HepG2 (cell line): ENCODE data around the gene MKS1. TPM values are rescaled to one million over a fixed set of nuclear protein-coding genes. Genes with fewer than 3 reads are reported as not detected.
A peak's percentile ranks its signal among the peaks of the same experiment; 100 is the strongest.

ENCODE experiments used
- CBX5 ChIP-seq: sonication (generic); formaldehyde crosslinking; IDR thresholded peaks from 2 replicates; pipeline ENCODE4 v1.4.0; 2020; ENCODE audit warnings: missing genetic modification reagents, borderline replicate concordance
- DR1 ChIP-seq: sonication (generic); formaldehyde crosslinking; IDR thresholded peaks from 2 replicates; pipeline ENCODE4 v1.8.0; 2021; ENCODE audit warnings: mild to moderate bottlenecking, missing genetic modification reagents, inconsistent platforms
- ESRRA ChIP-seq: sonication (generic); formaldehyde crosslinking; IDR thresholded peaks from 2 replicates; pipeline ENCODE4 v1.5.1; 2020; ENCODE audit warnings: mild to moderate bottlenecking, low read depth, missing genetic modification reagents
- FLYWCH1 ChIP-seq: sonication (generic); formaldehyde crosslinking; IDR thresholded peaks from 2 replicates; pipeline ENCODE4 v1.8.1; 2023; ENCODE audit warnings: mild to moderate bottlenecking, missing genetic modification reagents
- FOSL2 ChIP-seq: sonication (generic); formaldehyde crosslinking; IDR thresholded peaks from 2 replicates; pipeline ENCODE4 v1.4.0; 2020; ENCODE audit warnings: missing genetic modification reagents
- FOXJ3 ChIP-seq: sonication (generic); formaldehyde crosslinking; IDR thresholded peaks from 2 replicates; pipeline ENCODE4 v1.4.0; 2020; ENCODE audit warnings: missing genetic modification reagents, mild to moderate bottlenecking, borderline replicate concordance
- FOXM1 ChIP-seq: sonication (generic); formaldehyde crosslinking; IDR thresholded peaks from 2 replicates; pipeline ENCODE4 v1.5.0; 2020; ENCODE audit warnings: missing genetic modification reagents
- HMG20B ChIP-seq: conservative IDR thresholded peaks from 2 replicates; pipeline ENCODE4 v1.6.1; 2016; ENCODE audit warnings: missing genetic modification reagents, missing compliant biosample characterization
- HOXA5 ChIP-seq: sonication (generic); formaldehyde crosslinking; IDR thresholded peaks from 2 replicates; pipeline ENCODE4 v1.4.0; 2020; ENCODE audit warnings: missing genetic modification reagents
- MXI1 ChIP-seq: IDR thresholded peaks from 3 replicates; pipeline ENCODE4 v1.6.1; 2012; ENCODE audit warnings: low read depth, low read length, inconsistent platforms, borderline replicate concordance
- RFX5 ChIP-seq: IDR thresholded peaks from 2 replicates; pipeline ENCODE4 v1.6.1; 2011; ENCODE audit warnings: low read depth, low read length, improper control_type of control experiment
- SUZ12 ChIP-seq: fragments of 150-350 bp; IDR thresholded peaks from 2 replicates; pipeline ENCODE4 v1.6.1; 2014; ENCODE audit warnings: low read depth, low read length
- U2AF2 ChIP-seq: fragments of 200-400 bp; formaldehyde crosslinking; IDR thresholded peaks from 2 replicates; pipeline ENCODE4 v1.6.1; 2017; ENCODE audit warnings: low read depth, mild to moderate bottlenecking, low read length
- ZFP37 ChIP-seq: sonication (generic); formaldehyde crosslinking; IDR thresholded peaks from 2 replicates; pipeline ENCODE4 v1.4.0; 2020; ENCODE audit warnings: missing genetic modification reagents, borderline replicate concordance
- ZNF354B ChIP-seq: sonication (generic); formaldehyde crosslinking; IDR thresholded peaks from 2 replicates; pipeline ENCODE4 v1.8.0; 2022; ENCODE audit warnings: mild to moderate bottlenecking, missing genetic modification reagents
- ZNF766 ChIP-seq: sonication (generic); formaldehyde crosslinking; IDR thresholded peaks from 2 replicates; pipeline ENCODE4 v1.5.0; 2020; ENCODE audit warnings: missing genetic modification reagents, borderline replicate concordance
- ZNF776 ChIP-seq: sonication (generic); formaldehyde crosslinking; IDR thresholded peaks from 2 replicates; pipeline ENCODE4 v1.4.0; 2020; ENCODE audit warnings: mild to moderate bottlenecking, missing genetic modification reagents
- polyA plus RNA-seq, 8 experiments: library from polyadenylated mRNA; depleted of rRNA in 3 of 8; stranded (reverse) in 7 of 8; unstranded in 1 of 8; fragments of >200 nt; fragmentation: Illumina TruSeq in 4 of 8; extraction: Trizol in 4 of 8; gene quantifications; 2 replicates each; pipeline versions ENCODE4 v1.2.1 to v1.2.3, GENCODE V29; 2011 to 2016; ENCODE audit warnings: low read depth in 4 of 8, missing spikeins in 1 of 8, mixed read lengths in 1 of 8; ENCODE audit not compliant: insufficient read depth in 1 of 8
- total RNA-seq, 5 experiments: library from RNA; depleted of rRNA; stranded (reverse); fragments of >200 nt; fragmentation: Illumina TruSeq; extraction: Trizol; gene quantifications; 2 replicates each; pipeline ENCODE4 v1.2.3, GENCODE V29; 2016; ENCODE audit warnings: low read depth in 1 of 5
- TF ChIP-seq, protein P1 (sequence below): sonication (generic); formaldehyde crosslinking; IDR thresholded peaks from 2 replicates; pipeline ENCODE4 v1.5.0; 2020; ENCODE audit warnings: missing genetic modification reagents
- TF ChIP-seq, protein P2 (sequence below): sonication (generic); formaldehyde crosslinking; IDR thresholded peaks from 2 replicates; pipeline ENCODE4 v1.4.0; 2020; ENCODE audit warnings: missing genetic modification reagents
- TF ChIP-seq, protein P3 (sequence below): sonication (generic); formaldehyde crosslinking; IDR thresholded peaks from 2 replicates; pipeline ENCODE4 v1.4.0; 2020; ENCODE audit warnings: missing genetic modification reagents
- TF ChIP-seq, protein P4 (sequence below): sonication (generic); formaldehyde crosslinking; IDR thresholded peaks from 2 replicates; pipeline ENCODE4 v1.4.0; 2020; ENCODE audit warnings: missing genetic modification reagents, mild to moderate bottlenecking, borderline replicate concordance

Gene MKS1
- total and polyA plus RNA-seq, 2 of the 13 experiments (the other 11 are each of a cell fraction or from before 2014, with no cell fraction given): 16.1 to 26.3 TPM

DNA sequence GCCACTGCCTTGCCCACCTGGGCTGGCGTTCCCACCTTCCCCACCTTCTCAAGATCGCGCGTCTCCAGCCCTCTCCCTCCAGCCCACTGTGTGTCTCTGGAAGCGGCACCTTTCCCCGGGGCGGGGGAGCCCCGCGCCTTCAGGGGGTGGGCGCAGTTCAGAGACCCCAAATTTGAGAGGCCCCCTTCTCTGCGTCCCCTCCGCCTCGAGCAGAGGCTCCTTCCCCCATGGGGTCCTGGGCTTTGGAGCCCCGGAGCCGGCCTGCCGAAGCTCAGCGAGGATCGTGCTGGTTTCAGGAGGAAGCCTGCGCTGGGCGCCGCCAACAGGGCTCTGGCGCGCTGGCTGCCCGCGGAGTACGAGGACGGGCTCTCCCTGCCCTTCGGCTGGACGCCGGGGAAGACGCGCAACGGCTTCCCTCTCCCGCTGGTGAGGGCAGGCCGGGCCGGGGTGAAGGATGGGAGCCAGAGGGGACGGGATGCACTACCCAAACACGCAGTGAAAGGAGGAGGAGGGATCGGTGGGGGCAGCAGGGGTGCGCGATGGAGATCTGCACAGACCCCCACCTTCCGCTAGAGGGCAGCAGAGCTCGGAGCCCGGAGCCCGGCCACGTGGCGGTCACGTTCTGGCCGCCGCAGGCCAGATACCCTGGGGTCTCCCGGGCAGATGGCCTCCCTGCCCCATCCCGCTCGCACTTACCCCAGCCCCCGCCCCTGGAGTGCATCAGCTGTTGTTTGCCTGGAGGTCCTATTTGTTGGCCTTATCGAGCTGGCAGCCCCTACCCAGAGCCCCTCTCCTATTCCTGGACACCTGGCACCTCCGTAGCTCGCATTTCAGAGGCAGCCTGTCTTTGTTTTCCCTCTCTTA lies 30.4 kb upstream of the MKS1 start (continued):
- TF ChIP-seq, protein P1, sequence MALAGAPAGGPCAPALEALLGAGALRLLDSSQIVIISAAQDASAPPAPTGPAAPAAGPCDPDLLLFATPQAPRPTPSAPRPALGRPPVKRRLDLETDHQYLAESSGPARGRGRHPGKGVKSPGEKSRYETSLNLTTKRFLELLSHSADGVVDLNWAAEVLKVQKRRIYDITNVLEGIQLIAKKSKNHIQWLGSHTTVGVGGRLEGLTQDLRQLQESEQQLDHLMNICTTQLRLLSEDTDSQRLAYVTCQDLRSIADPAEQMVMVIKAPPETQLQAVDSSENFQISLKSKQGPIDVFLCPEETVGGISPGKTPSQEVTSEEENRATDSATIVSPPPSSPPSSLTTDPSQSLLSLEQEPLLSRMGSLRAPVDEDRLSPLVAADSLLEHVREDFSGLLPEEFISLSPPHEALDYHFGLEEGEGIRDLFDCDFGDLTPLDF (CRISPR knock-in tag): no peak
- no peak for TF ChIP-seq SUZ12
- no peak for TF ChIP-seq MXI1
- no peak; the same call in 1 of the 2 replicates for TF ChIP-seq FOXM1 (CRISPR knock-in tag)
- 0 out of 2 replicates have a peak, but pooled peaks have one; percentile 72 for TF ChIP-seq HOXA5 (CRISPR knock-in tag)
- 0 out of 2 replicates have a peak, but pooled peaks have one; percentile 17 for TF ChIP-seq HMG20B (CRISPR knock-in tag)
- TF ChIP-seq FOXJ3 (CRISPR knock-in tag): no peak
- TF ChIP-seq ZFP37 (CRISPR knock-in tag): no peak
- TF ChIP-seq, protein P2, sequence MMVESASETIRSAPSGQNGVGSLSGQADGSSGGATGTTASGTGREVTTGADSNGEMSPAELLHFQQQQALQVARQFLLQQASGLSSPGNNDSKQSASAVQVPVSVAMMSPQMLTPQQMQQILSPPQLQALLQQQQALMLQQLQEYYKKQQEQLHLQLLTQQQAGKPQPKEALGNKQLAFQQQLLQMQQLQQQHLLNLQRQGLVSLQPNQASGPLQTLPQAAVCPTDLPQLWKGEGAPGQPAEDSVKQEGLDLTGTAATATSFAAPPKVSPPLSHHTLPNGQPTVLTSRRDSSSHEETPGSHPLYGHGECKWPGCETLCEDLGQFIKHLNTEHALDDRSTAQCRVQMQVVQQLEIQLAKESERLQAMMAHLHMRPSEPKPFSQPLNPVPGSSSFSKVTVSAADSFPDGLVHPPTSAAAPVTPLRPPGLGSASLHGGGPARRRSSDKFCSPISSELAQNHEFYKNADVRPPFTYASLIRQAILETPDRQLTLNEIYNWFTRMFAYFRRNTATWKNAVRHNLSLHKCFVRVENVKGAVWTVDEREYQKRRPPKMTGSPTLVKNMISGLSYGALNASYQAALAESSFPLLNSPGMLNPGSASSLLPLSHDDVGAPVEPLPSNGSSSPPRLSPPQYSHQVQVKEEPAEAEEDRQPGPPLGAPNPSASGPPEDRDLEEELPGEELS (CRISPR knock-in tag): peak; percentile 47; the same call in 1 of the 2 replicates
- TF ChIP-seq CBX5 (CRISPR knock-in tag): no peak; the same call in 1 of the 2 replicates
- TF ChIP-seq ZNF354B: peak; percentile 72; the same call in 1 of the 2 replicates
- TF ChIP-seq FLYWCH1 (CRISPR knock-in tag): no peak
- TF ChIP-seq, protein P3, sequence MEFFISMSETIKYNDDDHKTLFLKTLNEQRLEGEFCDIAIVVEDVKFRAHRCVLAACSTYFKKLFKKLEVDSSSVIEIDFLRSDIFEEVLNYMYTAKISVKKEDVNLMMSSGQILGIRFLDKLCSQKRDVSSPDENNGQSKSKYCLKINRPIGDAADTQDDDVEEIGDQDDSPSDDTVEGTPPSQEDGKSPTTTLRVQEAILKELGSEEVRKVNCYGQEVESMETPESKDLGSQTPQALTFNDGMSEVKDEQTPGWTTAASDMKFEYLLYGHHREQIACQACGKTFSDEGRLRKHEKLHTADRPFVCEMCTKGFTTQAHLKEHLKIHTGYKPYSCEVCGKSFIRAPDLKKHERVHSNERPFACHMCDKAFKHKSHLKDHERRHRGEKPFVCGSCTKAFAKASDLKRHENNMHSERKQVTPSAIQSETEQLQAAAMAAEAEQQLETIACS (CRISPR knock-in tag): no peak
- TF ChIP-seq RFX5: no peak
- TF ChIP-seq ZNF766 (CRISPR knock-in tag): peak; percentile 87; the same call in 1 of the 2 replicates
- TF ChIP-seq U2AF2: no peak
- peak; percentile 75 for TF ChIP-seq ZNF776
- TF ChIP-seq ESRRA: no peak
- TF ChIP-seq, protein P4, sequence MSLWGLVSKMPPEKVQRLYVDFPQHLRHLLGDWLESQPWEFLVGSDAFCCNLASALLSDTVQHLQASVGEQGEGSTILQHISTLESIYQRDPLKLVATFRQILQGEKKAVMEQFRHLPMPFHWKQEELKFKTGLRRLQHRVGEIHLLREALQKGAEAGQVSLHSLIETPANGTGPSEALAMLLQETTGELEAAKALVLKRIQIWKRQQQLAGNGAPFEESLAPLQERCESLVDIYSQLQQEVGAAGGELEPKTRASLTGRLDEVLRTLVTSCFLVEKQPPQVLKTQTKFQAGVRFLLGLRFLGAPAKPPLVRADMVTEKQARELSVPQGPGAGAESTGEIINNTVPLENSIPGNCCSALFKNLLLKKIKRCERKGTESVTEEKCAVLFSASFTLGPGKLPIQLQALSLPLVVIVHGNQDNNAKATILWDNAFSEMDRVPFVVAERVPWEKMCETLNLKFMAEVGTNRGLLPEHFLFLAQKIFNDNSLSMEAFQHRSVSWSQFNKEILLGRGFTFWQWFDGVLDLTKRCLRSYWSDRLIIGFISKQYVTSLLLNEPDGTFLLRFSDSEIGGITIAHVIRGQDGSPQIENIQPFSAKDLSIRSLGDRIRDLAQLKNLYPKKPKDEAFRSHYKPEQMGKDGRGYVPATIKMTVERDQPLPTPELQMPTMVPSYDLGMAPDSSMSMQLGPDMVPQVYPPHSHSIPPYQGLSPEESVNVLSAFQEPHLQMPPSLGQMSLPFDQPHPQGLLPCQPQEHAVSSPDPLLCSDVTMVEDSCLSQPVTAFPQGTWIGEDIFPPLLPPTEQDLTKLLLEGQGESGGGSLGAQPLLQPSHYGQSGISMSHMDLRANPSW (CRISPR knock-in tag): no peak
- peak; percentile 35; the same call in 1 of the 2 replicates for TF ChIP-seq FOSL2
- peak; percentile 36; the same call in 1 of the 2 replicates for TF ChIP-seq DR1 (CRISPR knock-in tag)
